ENCODE measurements around the gene CHRM5. TPM values are rescaled to one million over a fixed set of nuclear protein-coding genes. Genes with fewer than 3 reads are reported as not detected.
A peak's percentile ranks its signal among the peaks of the same experiment; 100 is the strongest.

CHRM5 gene
- not detected for total RNA-seq
- long read RNA-seq, result 0 reads

- intact Hi-C loops (cut with DNase I), result loop anchor here in 1 of 2 donors (10.0 kb wide), 1 partner anchor 223 kb away; no protein-coding TSS in a partner anchor
- no peaks in the 10 kb centered on the region for H3K4me1 ChIP-seq
- WGBS (ENCODE audit: insufficient coverage, low coverage, low lambda C conversion rate, missing lambda C conversion rate), result 74% methylated on average over 6 of the region's 6 CpGs
- H3K36me3 ChIP-seq, result no peaks in the 10 kb centered on the region
- H3K27ac ChIP-seq, result no peak within 1 kb of the TSS
- DNase-seq (no peak), ATAC-seq (no peak)
- TF ChIP-seq POLR2A (IDR thresholded peaks at IDR 0.05) (no peak), CTCF (IDR thresholded peaks at IDR 0.05) (no peak)
- no peaks in the 10 kb centered on the region for H3K27me3 ChIP-seq
- no peaks in the 10 kb centered on the region for H3K9me3 ChIP-seq
- no peak within 1 kb of the TSS for H3K4me3 ChIP-seq
These were observed at the start of gene CHRM5 for GRCh38 chr15:33968224-33968623. CHRM5 (plus strand) TSS chr15:33968497; CDS start chr15:34062718, 94,221 bp downstream.

- ATAC-seq, result no peak
- DNase-seq, result no peak
- Histone ChIP-seq H3K27me3 (no peaks in the 10 kb centered on the region), H3K4me1 (peaks cover 0 to 12% (median 0%) of the 10 kb centered on the region in 4 donors), H3K9me3 (no peaks in the 10 kb centered on the region), H3K27ac (no peak overlapping the region), H3K36me3 (no peaks in the 10 kb centered on the region), H3K4me3 (no peak overlapping the region)
- TF ChIP-seq POLR2A (IDR thresholded peaks at IDR 0.05), result no peak
- TF ChIP-seq CTCF (IDR thresholded peaks at IDR 0.05), result no peak
- WGBS (ENCODE audit: insufficient coverage, low coverage, low lambda C conversion rate, missing lambda C conversion rate), result 85% methylated on average over 1 of the region's 1 CpG
- intact Hi-C loops (cut with DNase I), result no loop called here
These were observed 44.9 kb upstream of the CHRM5 start for GRCh38 chr15:33923446-33923845.

- TF ChIP-seq POLR2A (IDR thresholded peaks at IDR 0.05), result no peak
- TF ChIP-seq CTCF (IDR thresholded peaks at IDR 0.05), result no peak
- peak overlapping the region in 2 of 3 donors; percentile 14 to 24 for H3K4me3 ChIP-seq
- intact Hi-C loops (cut with DNase I), result no loop called here
- H3K9me3 ChIP-seq, result no peaks in the 10 kb centered on the region
- DNase-seq (peak in 2 of 3 donors; percentile 23 to 53), ATAC-seq (peak; percentile 95 to 99 (median 98))
- no peaks in the 10 kb centered on the region for H3K36me3 ChIP-seq
- peak overlapping the region in 1 of 3 donors; percentile 32 for H3K27ac ChIP-seq
- peaks cover 0 to 12% (median 0%) of the 10 kb centered on the region in 4 donors for H3K4me1 ChIP-seq
- WGBS (ENCODE audit: insufficient coverage, low coverage, low lambda C conversion rate, missing lambda C conversion rate), result 15% methylated on average over 4 of the region's 4 CpGs
- H3K27me3 ChIP-seq, result no peaks in the 10 kb centered on the region
These were observed 42.0 kb upstream of the CHRM5 start for GRCh38 chr15:33926260-33926659.

GRCh38 chr15:33932734-33933133 lies 35.6 kb upstream of the CHRM5 start:
- Histone ChIP-seq H3K27ac (no peak overlapping the region), H3K4me3 (no peak overlapping the region), H3K36me3 (no peaks in the 10 kb centered on the region), H3K27me3 (no peaks in the 10 kb centered on the region), H3K4me1 (no peaks in the 10 kb centered on the region), H3K9me3 (no peaks in the 10 kb centered on the region)
- intact Hi-C loops (cut with DNase I), result no loop called here
- 100% methylated on average over 2 of the region's 2 CpGs for WGBS (ENCODE audit: insufficient coverage, low coverage, low lambda C conversion rate, missing lambda C conversion rate)
- DNase-seq (no peak), ATAC-seq (no peak)
- no peak for TF ChIP-seq POLR2A (IDR thresholded peaks at IDR 0.05)
- TF ChIP-seq CTCF (IDR thresholded peaks at IDR 0.05), result no peak

GRCh38 chr15:33934396-33934795 lies 33.9 kb upstream of the CHRM5 start:
- 92% methylated on average over 3 of the region's 3 CpGs for WGBS (ENCODE audit: insufficient coverage, low coverage, low lambda C conversion rate, missing lambda C conversion rate)

More at GRCh38 chr15:33934396-33934795, 33.9 kb upstream of the CHRM5 start:
- Histone ChIP-seq H3K4me3 (no peak overlapping the region), H3K27ac (no peak overlapping the region), H3K4me1 (no peaks in the 10 kb centered on the region), H3K36me3 (no peaks in the 10 kb centered on the region), H3K27me3 (no peaks in the 10 kb centered on the region), H3K9me3 (no peaks in the 10 kb centered on the region)
- intact Hi-C loops (cut with DNase I), result no loop called here
- no peak for TF ChIP-seq POLR2A (IDR thresholded peaks at IDR 0.05)
- no peak for TF ChIP-seq CTCF (IDR thresholded peaks at IDR 0.05)
- ATAC-seq (no peak), DNase-seq (no peak)
